ENCODE data around the gene CITED4. TPM values are rescaled to one million over a fixed set of nuclear protein-coding genes. Genes with fewer than 3 reads are reported as not detected.

The CITED4 gene
- total RNA-seq, 4 donors from 2014 or later, result 52.6 to 90.4 (median 58.4) TPM

DNA sequence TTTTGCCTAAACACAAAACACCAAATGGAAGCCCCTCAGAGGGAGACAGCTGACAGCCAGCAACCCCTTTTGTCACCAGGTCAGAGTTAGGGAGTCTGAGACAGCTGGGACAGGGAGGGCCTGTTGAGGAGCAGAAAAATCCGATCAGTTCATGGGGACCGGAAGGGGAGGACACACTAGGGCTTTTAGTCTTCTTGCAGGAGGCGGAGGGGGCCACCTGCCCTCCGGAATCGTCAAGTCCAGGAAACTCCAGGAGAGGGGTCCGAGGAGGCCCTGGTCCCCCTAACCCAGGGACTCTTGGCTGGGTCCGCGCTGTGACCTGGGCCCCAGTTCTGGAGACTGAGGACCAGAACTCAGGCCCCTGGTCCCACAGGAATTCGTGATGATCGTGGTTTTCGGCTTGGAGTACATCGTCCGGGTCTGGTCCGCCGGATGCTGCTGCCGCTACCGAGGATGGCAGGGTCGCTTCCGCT lies 44.3 kb downstream of the CITED4 start:
- H3K9me3 ChIP-seq, result no peaks in the 10 kb centered on the region
- H3K4me3 ChIP-seq, result peak overlapping the region; percentile 36
- 57% methylated on average over 18 of the region's 19 CpGs for WGBS
- H3K27me3 ChIP-seq, result no peaks in the 10 kb centered on the region
- peaks cover 11% of the 10 kb centered on the region for H3K4me1 ChIP-seq
- H3K27ac ChIP-seq, result no peak overlapping the region
- H3K36me3 ChIP-seq, result no peaks in the 10 kb centered on the region
- no peak for DNase-seq (ENCODE audit: low spot score in 2 of 2)
- TF ChIP-seq POLR2A (IDR thresholded peaks at IDR 0.05) (no peak), POLR2AphosphoS5 (IDR thresholded peaks at IDR 0.05) (no peak), EP300 (IDR thresholded peaks at IDR 0.05) (no peak)
- TF ChIP-seq, protein P1, sequence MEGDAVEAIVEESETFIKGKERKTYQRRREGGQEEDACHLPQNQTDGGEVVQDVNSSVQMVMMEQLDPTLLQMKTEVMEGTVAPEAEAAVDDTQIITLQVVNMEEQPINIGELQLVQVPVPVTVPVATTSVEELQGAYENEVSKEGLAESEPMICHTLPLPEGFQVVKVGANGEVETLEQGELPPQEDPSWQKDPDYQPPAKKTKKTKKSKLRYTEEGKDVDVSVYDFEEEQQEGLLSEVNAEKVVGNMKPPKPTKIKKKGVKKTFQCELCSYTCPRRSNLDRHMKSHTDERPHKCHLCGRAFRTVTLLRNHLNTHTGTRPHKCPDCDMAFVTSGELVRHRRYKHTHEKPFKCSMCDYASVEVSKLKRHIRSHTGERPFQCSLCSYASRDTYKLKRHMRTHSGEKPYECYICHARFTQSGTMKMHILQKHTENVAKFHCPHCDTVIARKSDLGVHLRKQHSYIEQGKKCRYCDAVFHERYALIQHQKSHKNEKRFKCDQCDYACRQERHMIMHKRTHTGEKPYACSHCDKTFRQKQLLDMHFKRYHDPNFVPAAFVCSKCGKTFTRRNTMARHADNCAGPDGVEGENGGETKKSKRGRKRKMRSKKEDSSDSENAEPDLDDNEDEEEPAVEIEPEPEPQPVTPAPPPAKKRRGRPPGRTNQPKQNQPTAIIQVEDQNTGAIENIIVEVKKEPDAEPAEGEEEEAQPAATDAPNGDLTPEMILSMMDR (IDR thresholded peaks at IDR 0.05), result no peak

DNA sequence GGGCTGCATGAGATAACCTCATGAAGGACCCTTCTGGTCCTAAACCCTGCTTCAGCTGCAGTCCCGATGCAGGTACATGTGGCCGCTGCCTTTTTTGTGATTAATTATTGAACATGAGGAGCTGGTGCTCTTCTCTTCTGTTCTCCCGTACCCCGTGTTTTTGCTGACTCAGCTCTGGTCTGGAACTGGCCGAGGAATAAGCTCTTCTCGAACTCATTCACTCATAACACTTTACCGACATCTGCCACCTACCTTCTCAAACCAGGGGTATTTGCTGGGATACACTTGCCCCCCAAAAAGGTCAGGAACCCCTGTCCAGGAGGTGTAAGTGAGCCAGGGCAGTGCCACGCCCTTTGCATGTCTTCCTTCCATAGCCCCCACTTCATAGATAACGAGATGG lies 46.7 kb downstream of the CITED4 start:
- no peaks in the 10 kb centered on the region for H3K36me3 ChIP-seq
- TF ChIP-seq, protein P1 (IDR thresholded peaks at IDR 0.05), result no peak
- TF ChIP-seq POLR2A (IDR thresholded peaks at IDR 0.05), result no peak
- no peak for TF ChIP-seq EP300 (IDR thresholded peaks at IDR 0.05)
- no peak for TF ChIP-seq POLR2AphosphoS5 (IDR thresholded peaks at IDR 0.05)
- no peak overlapping the region for H3K27ac ChIP-seq
- no peaks in the 10 kb centered on the region for H3K27me3 ChIP-seq
- H3K9me3 ChIP-seq, result no peaks in the 10 kb centered on the region
- H3K4me3 ChIP-seq, result no peak overlapping the region
- WGBS, result 76% methylated on average over 9 of the region's 9 CpGs
- H3K4me1 ChIP-seq, result peaks cover 11% of the 10 kb centered on the region
- no peak for DNase-seq (ENCODE audit: low spot score in 2 of 2)

Other genes with a start within 250 kb of the CITED4 start
- 1 to 10 TPM; 2.8 to 8.2 (median 4.8) TPM for gene RIMS3, start 196.7 kb downstream of the CITED4 start, total RNA-seq
- 100 to 1,000 TPM in 1 of 4 donors, 10 to 100 TPM in 3; 62.9 to 111 (median 83.5) TPM for gene NFYC, start 170.7 kb downstream of the CITED4 start, total RNA-seq
- gene KCNQ4, start 78.6 kb downstream of the CITED4 start, total RNA-seq, result 1 to 10 TPM; 1.1 to 3.8 (median 1.5) TPM
- 10 to 100 TPM; 15.9 to 23.6 (median 20.0) TPM for gene CTPS1, start 117.3 kb upstream of the CITED4 start, total RNA-seq
- gene SLFNL1, start 159.4 kb upstream of the CITED4 start, total RNA-seq, result under 1 TPM in 3 of 4 donors, not detected in 1; 0.42 to 0.97 (median 0.60) TPM

All from suprapubic skin (tissue), 4 donors.